Fibroblast of skin of left biceps (primary cell): ENCODE results near the gene PRMT3.
"Not testable (repeated sequence)": the region's sequence is repeated elsewhere in the genome, so short reads cannot be mapped to it uniquely, and the experiment has no call there.

Source experiments
- DNase-seq, 2 experiments: peaks; one replicate each; pipeline ENCODE4 v3.0.0-alpha.2; 2013; ENCODE audit warnings: low read depth in 2 of 2

The PRMT3 gene

DNA sequence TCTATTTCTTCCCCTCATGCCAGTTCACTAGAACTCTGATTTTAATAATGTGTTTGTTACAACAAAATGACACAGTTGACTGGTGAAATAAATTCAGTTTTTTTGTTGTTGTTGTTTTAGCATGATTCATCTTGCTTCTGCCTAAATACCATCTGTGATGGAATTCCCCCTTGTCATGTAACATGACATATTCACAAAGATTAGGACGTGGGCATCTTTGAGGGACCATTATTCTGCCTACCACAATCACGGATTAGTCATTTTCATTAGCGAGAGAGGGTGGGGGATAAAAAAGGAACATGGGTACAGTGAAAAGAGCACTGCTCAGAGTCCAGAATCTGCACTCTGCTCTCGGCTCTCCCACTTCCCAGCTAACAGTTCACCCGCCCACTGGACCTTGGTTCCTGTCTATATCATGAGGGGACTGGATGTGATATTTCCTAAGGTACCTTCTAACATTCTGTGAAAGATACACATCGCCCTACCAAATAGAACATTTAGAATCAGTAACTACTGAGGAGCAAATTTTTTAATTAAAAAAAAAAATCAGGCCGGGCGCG, 12.7 kb upstream of the PRMT3 start:
- no peak for DNase-seq

- DNase-seq = no peak
These were observed 11.3 kb upstream of the PRMT3 start for GRCh38 chr11:20376162-20376730.

GRCh38 chr11:20385996-20386395, 1.5 kb upstream of the PRMT3 start:
- DNase-seq = not testable (repeated sequence)

GRCh38 chr11:20388096-20389055, 860 bp downstream of the PRMT3 start:
- no peak for DNase-seq

DNA sequence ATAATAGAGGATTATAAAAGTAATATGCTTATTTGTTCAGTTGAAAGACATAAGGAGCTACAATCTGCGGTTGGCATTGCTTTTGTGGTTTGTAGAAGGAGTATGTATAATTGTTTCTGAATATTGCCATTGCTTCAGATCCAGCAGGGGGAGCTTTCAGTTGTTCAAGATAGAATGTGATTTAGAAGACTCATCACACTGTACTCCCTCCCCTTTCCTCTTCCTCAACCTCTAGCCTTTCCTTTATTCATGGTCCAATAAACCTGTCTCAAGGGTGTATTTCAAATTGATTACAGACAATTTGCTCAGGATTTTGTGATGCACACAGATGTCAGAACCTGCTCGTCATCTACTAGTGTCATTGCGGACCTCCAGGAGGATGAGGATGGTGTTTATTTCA, 9.8 kb downstream of the PRMT3 start:
- DNase-seq = peak; percentile 5 to 12

GRCh38 chr11:20399498-20399897, 12.0 kb downstream of the PRMT3 start:
- DNase-seq = no peak

DNA sequence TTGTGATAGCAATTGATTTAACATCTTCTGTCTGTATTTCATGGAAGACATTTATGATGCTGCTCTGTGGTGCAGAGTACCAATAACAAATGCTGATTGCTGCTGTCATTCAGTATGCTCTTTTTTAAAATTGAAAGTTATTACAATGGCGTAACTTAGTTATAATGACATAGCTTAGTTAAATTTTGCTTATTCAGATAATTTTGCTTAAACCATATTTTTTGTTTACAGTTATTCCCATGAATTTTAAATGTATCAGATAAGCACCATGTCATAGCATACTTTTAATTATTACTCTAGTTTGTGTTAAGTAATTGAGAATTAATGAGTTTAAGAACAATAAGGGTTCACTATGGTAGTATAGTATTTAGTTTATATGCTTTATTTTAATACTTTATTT, 15.5 kb downstream of the PRMT3 start:
- DNase-seq = no peak

DNA sequence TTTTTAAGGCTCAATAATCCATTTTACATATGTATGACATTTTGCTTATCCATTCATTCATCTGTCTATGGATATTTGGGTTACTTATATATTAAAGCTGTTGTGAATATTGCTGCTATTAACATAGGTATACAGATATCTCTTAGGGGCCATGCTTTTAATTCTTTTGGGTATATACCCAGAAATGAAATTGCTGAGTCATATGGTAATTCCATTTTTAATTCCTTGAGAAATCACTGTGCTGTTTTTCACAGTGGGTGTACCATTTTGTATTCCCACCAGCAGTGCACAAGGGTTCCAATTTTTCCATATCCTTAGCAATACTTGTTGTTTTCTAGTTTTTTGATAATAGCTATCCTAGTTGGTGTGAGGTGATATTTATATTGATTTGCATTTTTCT, 19.0 kb downstream of the PRMT3 start:
- no peak for DNase-seq

DNA sequence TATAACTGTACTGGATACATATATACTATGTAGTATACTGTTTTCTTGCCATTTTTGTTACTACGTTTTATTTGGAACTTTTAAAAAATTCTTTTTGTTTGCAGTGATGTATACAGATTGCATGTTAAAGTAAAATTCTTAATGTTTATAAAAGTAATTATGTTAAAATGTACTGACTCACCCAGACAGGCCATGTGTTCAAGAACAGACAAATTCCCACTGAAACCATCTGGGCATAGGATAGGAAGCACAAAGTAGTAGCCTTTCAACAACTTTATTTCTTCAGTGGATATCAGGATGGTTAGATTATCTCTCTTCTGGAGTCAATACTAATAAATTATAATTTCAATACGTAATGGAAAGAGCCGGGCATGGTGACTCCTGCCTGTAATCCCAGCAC, 19.8 kb downstream of the PRMT3 start:
- DNase-seq = no peak

DNA sequence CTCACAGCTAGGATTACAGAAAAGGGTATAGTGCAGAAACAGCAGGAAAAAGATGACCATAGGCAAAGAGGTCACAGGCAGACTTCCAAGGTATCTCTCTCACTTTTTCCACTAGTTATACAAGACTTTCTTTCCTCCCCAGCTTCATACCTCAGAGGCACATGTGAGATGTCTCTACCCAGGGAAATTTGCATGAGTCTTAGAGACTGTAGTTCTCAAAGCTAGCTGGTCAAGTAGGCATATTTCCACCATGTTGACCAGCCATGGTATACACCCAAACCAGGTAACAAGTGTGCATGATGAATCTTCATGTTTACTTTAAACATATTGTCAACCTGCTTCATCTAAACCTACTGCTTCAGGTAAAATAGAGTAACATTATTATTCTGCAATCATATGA, 27.9 kb downstream of the PRMT3 start:
- DNase-seq = no peak

- no peak for DNase-seq
These were observed 30.3 kb downstream of the PRMT3 start for GRCh38 chr11:20417771-20418170.

DNA sequence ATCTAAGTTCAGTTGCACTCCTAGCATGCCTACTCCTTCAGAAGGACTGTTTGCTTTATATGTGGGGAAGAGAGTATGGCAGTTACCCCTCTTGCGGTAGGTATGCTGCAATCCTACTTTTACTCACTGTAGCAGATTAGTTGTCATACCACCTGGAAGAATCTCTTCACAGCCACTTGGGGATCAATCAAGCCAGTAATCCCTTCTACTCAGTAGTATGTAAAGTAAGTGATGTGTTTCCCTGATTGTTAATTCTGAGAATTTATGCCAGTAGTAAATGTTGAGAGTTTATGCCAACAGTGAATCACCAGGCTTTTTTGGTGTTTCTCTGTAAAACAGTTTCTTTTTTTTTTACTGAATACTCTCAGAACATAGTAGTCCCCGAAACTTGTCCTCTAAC, 34.4 kb downstream of the PRMT3 start:
- no peak for DNase-seq

GRCh38 chr11:20429216-20429615, 41.7 kb downstream of the PRMT3 start:
- no peak for DNase-seq

- no peak for DNase-seq
These were observed 51.1 kb downstream of the PRMT3 start for GRCh38 chr11:20438637-20439036.

DNA sequence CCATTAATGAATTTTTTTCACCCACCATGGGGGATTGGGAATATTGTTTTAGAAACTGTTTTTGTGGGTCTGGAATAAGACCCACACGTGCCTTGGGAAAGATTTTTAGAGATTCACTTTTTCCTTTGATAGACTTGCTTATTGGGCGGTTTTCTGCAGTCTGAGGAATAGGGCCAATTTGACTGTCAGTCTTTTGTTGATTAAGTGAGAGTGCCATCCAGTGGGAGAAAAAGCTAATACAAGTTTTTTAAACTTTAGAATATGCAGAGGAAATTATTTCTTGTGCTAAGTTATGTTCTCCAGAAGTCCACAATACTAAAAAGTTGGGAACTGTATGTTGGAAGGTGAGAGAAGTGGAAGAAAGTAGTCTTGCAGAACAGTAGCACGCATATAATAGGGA, 56.1 kb downstream of the PRMT3 start:
- DNase-seq = no peak

GRCh38 chr11:20444535-20444934, 57.0 kb downstream of the PRMT3 start:
- no peak for DNase-seq

GRCh38 chr11:20448834-20449233, 61.3 kb downstream of the PRMT3 start:
- DNase-seq = no peak

DNA sequence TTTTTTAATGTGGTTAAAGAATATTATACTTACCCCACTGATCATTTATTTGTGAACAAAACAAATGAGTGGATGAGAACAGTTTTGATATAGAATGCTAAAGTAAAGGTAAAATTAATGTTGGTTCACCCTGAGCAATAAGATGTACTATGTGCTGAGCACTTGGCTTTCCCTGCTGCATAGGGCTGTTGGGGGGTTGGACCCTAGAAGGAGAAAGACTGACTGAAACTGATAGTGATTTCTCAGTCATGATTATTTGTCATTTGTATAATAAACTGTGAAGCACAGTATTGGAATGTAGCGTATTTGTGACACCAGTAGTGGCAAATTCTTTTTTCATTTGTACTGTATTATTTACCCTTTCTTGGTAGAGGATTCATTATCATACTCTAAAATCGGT, 63.3 kb downstream of the PRMT3 start:
- DNase-seq = no peak

DNA sequence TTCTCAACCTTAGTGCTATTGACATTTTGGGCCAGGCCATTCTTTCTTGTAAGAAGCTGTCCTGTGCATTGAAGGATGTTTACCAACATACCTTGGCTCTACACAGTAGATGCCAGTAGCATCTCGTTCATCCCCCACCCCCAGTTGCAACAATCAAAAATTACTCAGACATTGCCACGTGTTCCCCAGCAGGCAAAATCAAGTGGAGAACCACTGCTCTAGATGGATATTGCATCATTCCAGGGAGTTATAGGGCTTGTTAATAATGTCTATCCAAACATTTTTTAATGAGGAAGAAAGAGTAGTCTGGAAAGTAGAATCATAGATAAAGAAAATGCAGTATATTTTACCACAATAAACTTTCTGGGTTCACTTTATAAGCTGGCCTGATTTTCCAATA, 64.1 kb downstream of the PRMT3 start:
- peak in 1 of 2 experiments; percentile 16 for DNase-seq

- no peak for DNase-seq
These were observed 65.1 kb downstream of the PRMT3 start for GRCh38 chr11:20452585-20452984.

DNA sequence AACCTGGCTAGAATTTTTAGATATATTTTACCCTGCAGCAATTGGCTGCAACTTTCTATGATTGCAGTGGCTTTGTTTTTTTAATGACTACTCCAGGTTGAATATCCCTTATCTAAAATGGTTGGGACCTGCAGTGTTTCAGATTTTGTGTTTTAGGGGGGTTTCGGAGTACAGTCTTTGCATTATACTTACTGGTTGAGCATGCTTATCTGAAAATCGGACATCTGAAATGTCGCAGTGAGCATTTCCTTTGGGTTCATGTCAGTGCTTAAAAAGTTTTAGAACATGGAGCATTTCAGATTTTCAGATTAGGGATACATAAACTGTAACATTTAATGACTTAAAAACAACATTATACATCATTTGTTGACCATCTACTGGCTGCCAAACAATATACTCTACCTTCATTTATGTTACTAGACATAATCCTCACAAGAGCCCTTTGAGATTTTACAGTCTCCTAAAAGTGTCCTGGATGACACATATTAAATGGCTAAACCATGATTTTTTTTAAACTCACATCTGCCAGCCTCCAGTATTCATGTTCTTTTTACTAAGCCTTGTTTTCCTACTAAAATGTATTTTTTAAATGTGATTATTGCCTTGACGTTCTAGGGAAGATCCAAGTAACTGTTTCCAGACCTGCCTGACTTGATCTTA, 66.3 kb downstream of the PRMT3 start:
- DNase-seq = no peak

DNA sequence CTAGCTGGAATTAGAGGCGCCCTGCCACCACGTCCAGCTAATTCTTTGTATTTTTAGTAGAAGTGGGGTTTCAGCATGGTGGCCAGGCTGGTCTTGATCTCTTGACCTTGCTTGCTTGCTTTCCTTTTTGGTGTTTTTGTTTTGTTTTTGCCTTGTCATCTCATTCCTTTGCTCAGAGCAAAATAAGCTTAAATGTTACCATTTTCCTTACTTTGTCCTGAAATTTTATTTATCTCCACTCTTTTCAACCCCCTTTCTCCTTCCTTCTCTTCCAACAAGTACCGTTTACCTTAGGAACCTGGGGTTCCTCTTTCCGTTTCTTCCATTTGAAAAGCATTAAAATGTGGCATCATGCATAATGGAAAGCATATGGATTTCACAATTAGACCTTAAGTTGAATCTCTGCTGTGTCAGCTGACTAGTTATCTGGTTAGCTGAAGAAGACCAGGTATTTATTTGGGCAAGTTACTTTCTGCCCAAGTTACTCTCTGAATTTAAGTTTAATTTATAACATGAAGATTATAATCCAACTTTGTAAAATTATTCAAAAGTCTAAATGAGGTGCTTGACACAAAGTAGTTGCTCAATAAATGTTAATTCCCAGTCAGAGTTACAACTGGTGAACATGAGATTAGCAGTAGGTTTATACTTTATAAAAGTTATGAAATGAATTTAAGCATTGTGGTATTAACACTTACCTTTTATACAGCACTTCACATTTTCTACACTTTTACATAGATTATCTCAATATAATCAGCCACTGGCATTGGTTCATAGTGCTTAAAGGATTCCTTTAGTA, 69.7 kb downstream of the PRMT3 start:
- DNase-seq = no peak
